HT1080 (cell line): ENCODE data around the gene FA2H. TPM values are rescaled to one million over a fixed set of nuclear protein-coding genes. Genes with fewer than 3 reads are reported as not detected.
"Not testable (repeated sequence)": the region's sequence is repeated elsewhere in the genome, so short reads cannot be mapped to it uniquely, and the experiment has no call there.

Source experiments
- DNase-seq: peaks from one replicate; pipeline ENCODE4 v3.0.0-alpha.2; 2015; ENCODE audit warnings: low read depth
- total RNA-seq: library from RNA; depleted of rRNA; stranded (reverse); fragments of >200 nt; shearing (Covaris generic); gene quantifications from 2 replicates; pipeline ENCODE4 v1.2.3, GENCODE V29; 2014

The FA2H gene
- total RNA-seq, 1 experiment from 2014 or later = 0.14 TPM

- DNase-seq = peak; percentile 84
Measured at GRCh38 chr16:74724820-74725549, 49.6 kb downstream of the FA2H start.

- DNase-seq = no peak
Measured at GRCh38 chr16:74723256-74723655, 51.4 kb downstream of the FA2H start.

DNA sequence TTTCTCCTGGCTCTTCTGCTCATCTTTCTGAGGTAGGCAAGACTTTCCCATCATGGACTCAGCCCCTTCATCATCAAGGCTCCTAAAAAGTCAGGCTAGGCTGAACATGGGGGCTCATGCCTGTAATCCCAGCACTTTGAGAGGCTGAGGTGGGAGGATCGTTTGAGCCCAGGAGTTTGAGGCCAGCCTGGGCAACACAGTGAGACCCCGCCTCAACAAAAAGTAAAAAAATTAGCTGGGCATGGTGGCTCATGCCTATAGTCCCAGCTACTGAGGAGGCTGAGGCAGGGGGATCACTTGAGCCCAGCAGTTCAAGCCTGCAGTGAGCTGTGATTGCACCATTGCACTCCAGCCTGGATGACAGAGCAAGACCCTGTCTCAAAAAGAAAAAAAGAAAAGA, 52.5 kb downstream of the FA2H start:
- DNase-seq = not testable (repeated sequence)

DNA sequence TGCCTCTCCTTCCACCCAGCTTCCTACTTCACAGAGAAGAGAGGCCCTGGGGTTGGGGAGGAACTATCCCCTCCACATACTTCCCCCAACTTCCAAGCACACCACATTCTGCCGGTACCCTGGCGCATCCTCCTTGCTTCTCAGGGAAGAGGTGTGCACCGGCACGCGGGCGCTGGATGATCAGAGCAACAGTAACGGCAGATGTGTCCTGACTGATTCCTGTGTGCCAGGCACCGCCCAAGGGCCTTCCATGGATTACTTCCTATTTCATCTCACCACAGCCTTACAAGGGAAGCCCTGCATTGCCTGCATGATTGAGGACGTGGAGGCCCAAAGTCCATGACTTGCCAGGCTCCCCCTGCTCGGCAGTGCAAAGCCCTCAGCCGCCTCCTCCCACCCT, 52.9 kb downstream of the FA2H start:
- no peak for DNase-seq

DNA sequence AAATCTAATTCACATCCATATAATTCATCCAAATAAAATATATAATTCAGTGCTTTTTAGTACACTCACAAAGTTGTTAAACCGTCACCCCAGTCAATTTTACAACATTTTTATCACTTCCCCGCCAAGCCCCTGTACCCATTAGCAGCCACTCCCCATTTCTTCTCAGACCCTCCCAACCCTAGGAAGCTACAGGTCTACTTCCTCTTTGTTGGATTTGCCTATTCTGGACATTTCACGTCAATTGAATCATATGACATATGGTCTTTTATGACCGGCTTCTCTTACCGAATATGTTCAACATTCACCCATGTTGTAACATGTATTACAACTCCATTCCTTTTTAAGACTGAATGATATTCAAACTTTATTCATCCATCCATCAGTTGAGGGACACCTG, 54.0 kb downstream of the FA2H start:
- no peak for DNase-seq

GRCh38 chr16:74718741-74719610, 55.6 kb downstream of the FA2H start:
- no peak for DNase-seq

DNA sequence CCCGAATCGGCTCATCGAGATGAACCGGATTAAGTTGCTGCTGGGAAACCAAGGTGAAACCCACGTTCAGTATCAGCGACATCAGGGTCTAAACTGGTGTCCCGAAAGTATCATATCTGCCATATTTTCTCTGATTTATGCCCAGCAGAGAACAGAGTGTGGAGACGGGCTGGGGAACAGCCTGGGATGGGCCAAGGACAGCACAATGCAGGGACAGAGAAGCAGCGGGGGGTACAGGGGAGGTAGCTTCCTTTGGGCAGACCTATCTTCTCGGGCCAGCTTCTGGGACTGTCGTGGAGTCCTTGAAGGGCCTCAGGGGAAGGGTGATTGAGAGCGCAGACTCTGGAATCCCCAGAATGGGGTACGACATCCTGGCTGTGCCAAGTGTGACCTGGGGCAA, 56.5 kb downstream of the FA2H start:
- DNase-seq = no peak

DNA sequence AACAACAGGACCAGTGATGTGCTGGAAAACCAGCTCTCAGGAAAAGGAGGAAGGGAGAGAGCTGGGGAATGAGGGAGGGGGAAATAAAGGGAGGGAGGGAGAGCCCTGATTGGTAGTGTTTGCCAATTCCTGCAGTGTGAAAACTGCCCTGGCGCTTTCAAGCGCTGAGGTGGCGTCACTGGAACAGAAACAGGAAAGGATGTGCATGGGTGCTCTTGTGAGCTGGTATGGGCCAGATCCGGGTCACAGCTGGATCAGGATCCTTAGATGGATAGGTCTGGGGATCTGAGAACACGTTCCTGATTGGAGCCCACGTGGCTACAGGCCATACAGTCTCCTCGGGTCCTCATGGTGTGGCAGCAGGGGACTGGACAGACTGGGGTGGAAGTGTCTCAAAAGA, 57.3 kb downstream of the FA2H start:
- no peak for DNase-seq

GRCh38 chr16:74716355-74716754, 58.3 kb downstream of the FA2H start:
- no peak for DNase-seq

DNA sequence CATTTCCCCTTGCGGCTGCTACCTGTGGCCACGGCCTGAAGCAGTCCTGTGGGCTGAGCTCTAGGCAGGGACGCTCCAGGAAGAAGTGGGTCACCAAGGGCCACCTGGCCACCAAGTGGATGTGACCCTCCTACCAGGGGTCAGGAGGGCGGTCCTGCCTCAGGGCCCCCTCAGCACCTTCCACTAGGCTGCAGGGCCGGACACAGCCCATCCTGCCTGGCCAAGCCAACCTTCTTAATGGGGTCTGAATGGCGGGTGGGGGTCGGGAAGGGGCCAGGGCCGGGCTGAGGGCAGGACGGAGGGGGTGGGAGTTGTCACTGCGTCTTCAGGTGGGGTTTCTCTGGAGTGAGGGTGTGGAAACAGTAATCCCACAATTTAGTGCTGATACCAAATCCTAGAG, 60.7 kb downstream of the FA2H start:
- DNase-seq = no peak

- no peak for DNase-seq
Measured at GRCh38 chr16:74713325-74713724, 61.3 kb downstream of the FA2H start.

DNA sequence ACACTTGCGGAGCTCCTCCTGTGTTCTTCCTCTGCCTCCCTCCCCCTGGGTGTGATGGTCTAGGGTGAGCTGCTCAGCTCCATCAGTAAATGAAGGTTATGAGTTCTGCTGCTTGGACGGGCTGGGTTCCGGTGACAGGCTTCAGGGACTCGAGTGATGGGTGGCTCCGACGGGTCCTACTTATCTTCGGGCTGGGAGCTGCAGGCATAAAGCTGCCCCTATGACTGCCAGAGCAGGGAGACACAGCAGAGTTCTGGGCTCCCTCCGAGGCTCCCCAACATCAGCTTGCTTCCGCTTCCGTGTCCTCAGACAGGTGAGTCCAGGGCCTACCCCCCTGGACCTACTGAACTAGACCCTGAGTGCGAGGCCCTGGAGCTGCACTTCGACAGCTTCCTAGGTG, 62.7 kb downstream of the FA2H start:
- DNase-seq = no peak

DNA sequence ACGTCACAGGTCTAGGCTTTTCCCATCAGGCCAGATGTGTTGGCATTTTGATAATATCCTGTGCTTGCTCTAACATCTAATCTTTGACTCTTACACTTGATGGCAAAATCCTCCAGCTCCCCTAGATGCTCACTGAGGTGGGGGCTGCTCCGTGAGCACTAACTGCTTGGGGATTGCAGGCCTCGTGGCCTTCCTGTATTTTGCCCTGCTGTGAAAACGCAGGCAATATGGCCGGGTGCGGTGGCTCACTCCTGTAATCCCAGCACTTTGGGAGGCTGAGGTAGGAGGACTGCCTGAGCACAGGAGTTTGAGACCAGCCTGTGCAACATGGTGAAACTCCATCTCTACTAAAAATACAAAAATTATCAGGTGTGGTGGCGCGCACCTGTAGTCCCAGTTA, 64.2 kb downstream of the FA2H start:
- DNase-seq = no peak

DNA sequence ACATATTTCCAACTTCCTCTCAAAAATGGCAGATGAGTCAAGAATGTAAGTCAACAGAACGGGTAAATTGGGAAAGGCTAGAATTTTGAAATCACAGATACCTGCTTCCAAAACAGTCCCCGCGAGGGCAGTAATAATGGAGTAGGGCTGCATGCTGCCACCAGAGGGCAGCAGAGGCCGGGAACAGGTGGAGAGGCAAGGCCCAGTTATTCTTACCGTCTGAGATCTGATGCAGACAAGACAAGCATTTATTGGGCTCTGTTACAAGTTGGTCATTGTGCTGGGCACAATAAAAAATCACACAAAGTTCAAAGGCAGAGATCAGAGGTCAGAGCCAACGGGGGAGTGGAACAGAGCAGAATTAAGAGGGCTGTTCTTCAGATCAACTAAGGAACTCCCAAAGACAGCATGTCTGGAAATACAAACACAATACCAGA, 65.2 kb downstream of the FA2H start:
- peak; percentile 65 for DNase-seq

DNA sequence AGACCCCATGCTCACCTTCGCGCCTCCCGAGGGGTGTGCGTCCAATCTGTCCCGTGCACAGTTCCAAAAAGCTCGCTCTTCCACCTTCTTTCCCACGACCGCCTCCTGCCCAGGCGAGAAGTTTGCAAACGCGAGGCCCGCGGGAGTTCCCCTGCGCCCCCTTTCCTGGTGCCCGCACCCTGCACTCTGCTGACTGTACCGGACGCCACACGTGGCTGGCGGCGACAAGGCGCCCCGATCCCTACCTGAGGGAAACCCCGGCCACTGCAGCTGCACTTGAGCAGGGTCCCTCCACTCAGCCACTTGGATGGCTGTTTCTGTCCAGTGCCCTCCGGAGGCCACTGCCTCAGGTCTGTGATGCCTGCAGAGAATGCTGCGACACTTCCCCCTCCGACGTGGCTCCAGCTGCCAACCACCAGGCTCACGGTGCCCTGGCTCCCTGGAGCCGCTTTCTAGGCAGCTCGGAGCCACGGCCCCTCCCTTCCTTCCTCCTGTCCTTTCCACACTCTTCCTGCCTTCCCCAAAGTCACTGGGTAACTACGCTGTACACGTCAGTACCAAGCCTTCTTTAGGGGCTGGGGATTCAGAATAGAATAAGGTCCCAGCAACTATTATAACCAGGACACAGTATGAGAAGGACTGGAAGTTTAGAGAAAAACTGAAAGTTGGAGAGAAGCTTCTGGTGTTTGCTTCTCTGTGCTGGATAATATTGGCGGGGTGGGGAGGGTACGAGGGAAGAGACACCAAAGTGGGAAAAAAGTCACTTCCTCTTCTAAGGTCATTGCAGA, 74.0 kb downstream of the FA2H start, which contains the start of gene MLKL:
TSS of gene MLKL (minus strand) at position 425 of the 788 bp plus-strand sequence. CDS start 5,105 bp downstream, outside the sequence.
- peak; percentile 80 for DNase-seq

DNA sequence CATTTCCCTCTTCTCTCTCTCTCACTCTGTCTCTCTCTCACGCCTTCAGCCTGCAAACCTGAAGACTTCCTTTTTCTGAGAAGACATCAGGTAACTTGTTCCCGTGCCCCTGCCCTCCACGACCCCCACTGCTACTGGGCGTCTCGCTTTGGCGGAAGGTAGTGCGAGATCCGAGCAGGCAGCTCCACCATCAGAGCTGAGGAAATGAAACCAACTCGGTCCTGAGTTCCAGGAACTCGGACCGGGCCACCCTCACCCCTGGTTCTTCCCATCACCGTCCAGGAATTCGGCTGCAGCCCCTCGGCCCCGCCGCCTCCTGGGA, 74.5 kb downstream of the FA2H start:
- DNase-seq = no peak

DNA sequence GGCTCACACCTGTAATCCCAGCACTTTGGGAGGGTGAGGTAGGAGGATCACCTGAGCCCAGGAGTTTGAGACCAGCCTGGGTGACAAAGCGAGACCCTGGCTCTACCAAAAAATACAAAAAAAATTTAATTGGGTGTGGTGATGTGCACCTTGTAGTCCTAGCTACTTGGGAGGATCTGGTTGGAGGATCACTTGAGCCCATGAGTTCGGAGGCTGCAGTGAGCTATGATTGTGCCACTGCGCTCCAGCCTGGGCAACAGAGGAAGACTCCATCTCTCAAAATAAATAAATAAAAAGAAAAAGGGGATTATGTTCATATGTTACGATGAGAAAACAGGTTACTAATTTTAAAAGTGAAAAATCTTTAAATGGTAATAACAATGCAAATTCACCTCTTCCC, 75.0 kb downstream of the FA2H start:
- DNase-seq = no peak

DNA sequence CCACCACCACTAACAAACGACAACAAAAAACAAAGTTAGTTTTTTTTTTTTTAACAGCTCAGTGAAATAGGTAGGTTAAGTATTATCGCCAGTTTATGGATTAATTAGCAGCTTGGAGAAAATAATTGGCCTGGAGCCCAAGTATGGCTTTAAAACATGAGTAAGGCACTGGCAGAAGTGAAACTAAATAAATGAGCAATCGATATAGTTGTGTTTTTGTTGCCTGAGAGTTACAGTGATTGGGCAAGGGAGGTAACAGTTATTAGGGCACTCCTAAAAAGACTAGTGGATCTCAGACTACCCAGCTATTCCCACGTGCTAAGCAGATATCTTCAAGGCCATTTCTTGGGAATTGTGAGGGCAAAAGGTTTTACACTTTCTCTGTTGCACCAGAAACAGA, 76.4 kb downstream of the FA2H start:
- DNase-seq = no peak

DNA sequence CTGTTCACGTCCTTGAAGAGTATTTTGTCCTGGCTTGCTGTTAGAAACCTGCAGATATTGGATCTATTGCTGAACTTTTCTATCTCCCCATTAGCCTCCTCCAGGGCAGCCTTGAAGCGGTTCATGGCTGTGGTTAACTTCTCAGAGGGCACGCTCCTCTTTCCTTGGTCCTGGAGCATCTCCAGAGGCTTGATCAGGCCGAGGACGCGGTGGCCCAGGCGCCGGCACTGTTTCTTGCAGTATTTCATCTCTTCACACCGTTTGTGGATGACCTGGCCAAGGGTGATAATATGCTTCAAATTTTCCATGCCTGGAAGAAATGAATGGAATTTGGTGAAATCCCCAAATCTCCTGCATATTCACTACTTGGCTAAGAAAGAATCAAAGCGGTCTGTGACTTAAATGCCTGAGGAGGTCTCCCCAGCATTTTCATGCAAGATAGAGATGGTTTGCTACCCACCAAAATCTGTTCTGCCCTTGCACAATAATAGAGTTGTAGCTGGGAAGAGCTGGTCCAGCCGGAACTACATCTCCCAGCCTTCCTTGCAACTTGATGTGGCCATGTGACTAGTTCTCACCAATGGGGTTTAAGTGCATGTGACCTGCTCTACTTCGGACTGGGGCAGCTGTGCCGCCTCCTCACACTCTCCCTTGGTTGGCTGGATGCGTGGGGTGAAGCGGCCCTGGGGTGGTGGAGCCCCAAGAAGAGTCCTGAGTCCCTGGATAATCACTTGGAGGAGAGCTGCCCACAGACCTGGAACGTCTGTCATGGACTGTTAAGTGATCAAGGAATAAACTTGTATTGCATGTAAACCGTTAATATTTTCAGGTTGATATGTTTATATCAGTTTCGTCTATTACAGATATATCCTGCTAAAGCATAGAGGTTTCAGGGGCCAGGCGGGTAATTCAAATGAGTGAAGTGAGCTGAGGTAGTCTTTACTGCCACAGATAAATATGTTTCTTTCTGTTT, 78.9 kb downstream of the FA2H start:
- peak; percentile 88 for DNase-seq

- peak; percentile 47 for DNase-seq
Measured at GRCh38 chr16:74691093-74691855, 83.3 kb downstream of the FA2H start.
